ENCODE measurements around the gene PCDH7. TPM values are rescaled to one million over a fixed set of nuclear protein-coding genes. Genes with fewer than 3 reads are reported as not detected.

Gene PCDH7
- total RNA-seq, 1 donor from 2014 or later = 2.8 TPM

DNA sequence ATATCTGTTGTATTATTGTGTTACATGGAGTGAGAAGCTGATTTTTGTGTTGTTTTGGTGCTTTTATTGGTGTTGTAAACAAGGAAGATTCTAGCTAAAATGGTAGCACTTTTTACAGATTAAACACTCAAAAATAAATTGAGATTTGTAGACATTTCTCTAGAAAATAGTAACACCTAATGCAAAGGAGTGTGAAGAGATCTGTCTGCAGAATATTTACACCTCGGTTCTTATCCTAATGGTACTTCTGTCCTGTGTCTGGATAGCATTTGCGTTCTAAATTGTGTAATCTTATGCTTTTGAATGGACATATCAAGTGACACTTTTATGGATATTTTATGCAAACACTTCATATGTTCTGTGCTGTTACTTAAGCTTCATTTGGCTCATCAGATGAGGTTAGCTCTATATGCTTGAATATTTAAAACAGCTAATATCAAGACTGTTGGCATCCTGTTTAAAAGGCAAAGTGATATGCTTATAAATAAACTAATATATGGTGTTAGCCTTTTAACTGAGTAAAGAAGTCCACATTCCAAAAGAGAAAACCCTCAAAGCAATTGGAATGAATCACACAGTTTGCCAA lies 6.0 kb downstream of the PCDH7 start:
- DNase-seq = no peak

GRCh38 chr4:30727409-30727808 lies 7.2 kb downstream of the PCDH7 start:
- H3K27me3 Mint-ChIP-seq (ENCODE audit: unreplicated experiment) = peaks cover 9% of the 10 kb centered on the region
- H3K4me3 Mint-ChIP-seq (ENCODE audit: unreplicated experiment) = no peak overlapping the region
- H3K27ac Mint-ChIP-seq (ENCODE audit: unreplicated experiment) = no peak overlapping the region
- H3K9me3 Mint-ChIP-seq (ENCODE audit: unreplicated experiment) = peaks cover 11% of the 10 kb centered on the region
- no peaks in the 10 kb centered on the region for H3K4me1 Mint-ChIP-seq (ENCODE audit: low read depth, unreplicated experiment)
- TF ChIP-seq, protein P1, sequence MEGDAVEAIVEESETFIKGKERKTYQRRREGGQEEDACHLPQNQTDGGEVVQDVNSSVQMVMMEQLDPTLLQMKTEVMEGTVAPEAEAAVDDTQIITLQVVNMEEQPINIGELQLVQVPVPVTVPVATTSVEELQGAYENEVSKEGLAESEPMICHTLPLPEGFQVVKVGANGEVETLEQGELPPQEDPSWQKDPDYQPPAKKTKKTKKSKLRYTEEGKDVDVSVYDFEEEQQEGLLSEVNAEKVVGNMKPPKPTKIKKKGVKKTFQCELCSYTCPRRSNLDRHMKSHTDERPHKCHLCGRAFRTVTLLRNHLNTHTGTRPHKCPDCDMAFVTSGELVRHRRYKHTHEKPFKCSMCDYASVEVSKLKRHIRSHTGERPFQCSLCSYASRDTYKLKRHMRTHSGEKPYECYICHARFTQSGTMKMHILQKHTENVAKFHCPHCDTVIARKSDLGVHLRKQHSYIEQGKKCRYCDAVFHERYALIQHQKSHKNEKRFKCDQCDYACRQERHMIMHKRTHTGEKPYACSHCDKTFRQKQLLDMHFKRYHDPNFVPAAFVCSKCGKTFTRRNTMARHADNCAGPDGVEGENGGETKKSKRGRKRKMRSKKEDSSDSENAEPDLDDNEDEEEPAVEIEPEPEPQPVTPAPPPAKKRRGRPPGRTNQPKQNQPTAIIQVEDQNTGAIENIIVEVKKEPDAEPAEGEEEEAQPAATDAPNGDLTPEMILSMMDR (IDR thresholded peaks at IDR 0.05; ENCODE audit: partially characterized antibody, unreplicated experiment) = no peak
- DNase-seq = no peak
- no peaks in the 10 kb centered on the region for H3K36me3 Mint-ChIP-seq (ENCODE audit: unreplicated experiment)

More for the DNA sequence above, 6.0 kb downstream of the PCDH7 start:
- peaks cover 11% of the 10 kb centered on the region for H3K9me3 Mint-ChIP-seq (ENCODE audit: unreplicated experiment)
- H3K27me3 Mint-ChIP-seq (ENCODE audit: unreplicated experiment) = peaks cover 12% of the 10 kb centered on the region
- no peaks in the 10 kb centered on the region for H3K36me3 Mint-ChIP-seq (ENCODE audit: unreplicated experiment)
- no peaks in the 10 kb centered on the region for H3K4me1 Mint-ChIP-seq (ENCODE audit: low read depth, unreplicated experiment)
- TF ChIP-seq, protein P1 (IDR thresholded peaks at IDR 0.05; ENCODE audit: partially characterized antibody, unreplicated experiment) = no peak
- no peak overlapping the region for H3K4me3 Mint-ChIP-seq (ENCODE audit: unreplicated experiment)
- no peak overlapping the region for H3K27ac Mint-ChIP-seq (ENCODE audit: unreplicated experiment)

DNA sequence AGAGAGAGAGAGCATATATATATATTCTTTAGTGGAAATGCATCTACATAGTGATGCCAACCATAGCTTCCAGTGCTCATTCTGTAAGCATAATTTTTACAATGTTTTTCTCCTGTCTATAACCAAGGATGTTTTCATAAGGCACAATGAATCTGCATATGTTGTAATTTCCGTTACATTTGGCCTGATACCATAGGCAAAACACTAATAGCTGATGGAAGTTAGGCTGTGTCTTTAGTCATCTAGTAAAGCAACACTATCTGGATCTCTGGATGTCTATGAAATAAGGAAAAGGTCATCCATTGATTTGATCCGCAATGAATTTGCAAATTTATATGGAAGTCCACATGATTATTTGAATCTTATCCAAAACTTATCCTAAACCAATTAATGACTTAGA lies 8.1 kb downstream of the PCDH7 start:
- Mint-ChIP-seq H3K36me3 (ENCODE audit: unreplicated experiment) (no peaks in the 10 kb centered on the region), H3K4me1 (ENCODE audit: low read depth, unreplicated experiment) (no peaks in the 10 kb centered on the region), H3K4me3 (ENCODE audit: unreplicated experiment) (no peak overlapping the region), H3K9me3 (ENCODE audit: unreplicated experiment) (peaks cover 5% of the 10 kb centered on the region), H3K27me3 (ENCODE audit: unreplicated experiment) (peaks cover 4% of the 10 kb centered on the region), H3K27ac (ENCODE audit: unreplicated experiment) (no peak overlapping the region)
- TF ChIP-seq, protein P1 (IDR thresholded peaks at IDR 0.05; ENCODE audit: partially characterized antibody, unreplicated experiment) = no peak
- DNase-seq = no peak

GRCh38 chr4:30743897-30744296 lies 23.7 kb downstream of the PCDH7 start:
- H3K9me3 Mint-ChIP-seq (ENCODE audit: unreplicated experiment) = no peaks in the 10 kb centered on the region
- TF ChIP-seq, protein P1 (IDR thresholded peaks at IDR 0.05; ENCODE audit: partially characterized antibody, unreplicated experiment) = no peak
- no peak overlapping the region for H3K27ac Mint-ChIP-seq (ENCODE audit: unreplicated experiment)
- DNase-seq = no peak
- no peaks in the 10 kb centered on the region for H3K4me1 Mint-ChIP-seq (ENCODE audit: low read depth, unreplicated experiment)
- H3K27me3 Mint-ChIP-seq (ENCODE audit: unreplicated experiment) = no peaks in the 10 kb centered on the region
- no peaks in the 10 kb centered on the region for H3K36me3 Mint-ChIP-seq (ENCODE audit: unreplicated experiment)
- no peak overlapping the region for H3K4me3 Mint-ChIP-seq (ENCODE audit: unreplicated experiment)

DNA sequence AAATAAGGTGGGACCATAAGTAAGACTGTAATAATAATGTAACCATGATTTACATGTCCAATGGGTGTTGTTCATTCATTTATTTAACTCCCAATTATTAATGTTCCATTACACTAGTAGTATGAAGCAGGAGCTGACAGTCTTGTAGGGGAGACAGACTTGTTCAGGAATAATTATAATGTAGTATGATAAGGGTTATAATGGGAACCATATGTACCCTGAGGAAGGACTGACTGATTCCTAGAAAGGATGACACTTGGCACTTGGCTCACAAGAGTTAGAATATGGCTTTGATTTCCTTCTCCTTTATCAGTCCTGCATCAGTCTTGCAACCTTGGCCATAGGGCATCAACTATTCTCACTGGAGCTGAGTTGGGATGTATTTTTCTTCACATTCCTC lies 24.2 kb downstream of the PCDH7 start:
- TF ChIP-seq, protein P1 (IDR thresholded peaks at IDR 0.05; ENCODE audit: partially characterized antibody, unreplicated experiment) = no peak
- no peaks in the 10 kb centered on the region for H3K4me1 Mint-ChIP-seq (ENCODE audit: low read depth, unreplicated experiment)
- no peaks in the 10 kb centered on the region for H3K27me3 Mint-ChIP-seq (ENCODE audit: unreplicated experiment)
- H3K9me3 Mint-ChIP-seq (ENCODE audit: unreplicated experiment) = no peaks in the 10 kb centered on the region
- no peak for DNase-seq
- H3K27ac Mint-ChIP-seq (ENCODE audit: unreplicated experiment) = no peak overlapping the region
- H3K36me3 Mint-ChIP-seq (ENCODE audit: unreplicated experiment) = no peaks in the 10 kb centered on the region
- H3K4me3 Mint-ChIP-seq (ENCODE audit: unreplicated experiment) = no peak overlapping the region

All from glutamatergic neuron (in vitro differentiated cells).